HG03135 (cell line): ENCODE data around the gene TAB2.
"Not testable (repeated sequence)": the region's sequence is repeated elsewhere in the genome, so short reads cannot be mapped to it uniquely, and the experiment has no call there.

ENCODE experiments used
- ATAC-seq: cut with Tn5 transposase; IDR thresholded peaks from one replicate; pipeline ENCODE4 v1.9.1; 2021; ENCODE audit warnings: mild to moderate bottlenecking, moderate library complexity; ENCODE audit not compliant: unreplicated experiment

TAB2 gene

GRCh38 chr6:149440735-149441671 lies 123.5 kb downstream of the TAB2 start:
- ATAC-seq = no peak

DNA sequence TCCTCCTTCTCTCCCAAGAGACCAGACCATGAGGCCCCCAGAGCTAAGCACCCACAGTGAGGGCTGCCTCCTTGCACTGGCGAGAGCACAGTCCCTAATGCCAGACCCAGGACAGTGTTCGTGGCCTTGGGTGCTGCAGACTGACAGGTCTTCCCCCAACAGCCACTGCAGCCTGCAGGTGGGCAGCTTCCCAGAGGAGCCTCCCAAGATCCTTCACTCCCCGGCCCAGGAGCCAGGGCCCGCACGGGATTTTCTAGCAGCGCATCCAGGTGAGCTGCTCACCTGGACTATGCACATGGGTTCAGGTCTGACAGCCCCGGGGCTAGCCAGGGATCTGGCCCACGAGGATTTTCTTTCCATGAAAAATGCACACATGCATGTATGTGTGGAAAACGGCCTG lies 124.2 kb downstream of the TAB2 start:
- ATAC-seq = no peak

GRCh38 chr6:149443411-149444181 lies 126.1 kb downstream of the TAB2 start:
- no peak for ATAC-seq

- not testable (repeated sequence) for ATAC-seq
Measured at GRCh38 chr6:149444360-149445094, 127.0 kb downstream of the TAB2 start.

DNA sequence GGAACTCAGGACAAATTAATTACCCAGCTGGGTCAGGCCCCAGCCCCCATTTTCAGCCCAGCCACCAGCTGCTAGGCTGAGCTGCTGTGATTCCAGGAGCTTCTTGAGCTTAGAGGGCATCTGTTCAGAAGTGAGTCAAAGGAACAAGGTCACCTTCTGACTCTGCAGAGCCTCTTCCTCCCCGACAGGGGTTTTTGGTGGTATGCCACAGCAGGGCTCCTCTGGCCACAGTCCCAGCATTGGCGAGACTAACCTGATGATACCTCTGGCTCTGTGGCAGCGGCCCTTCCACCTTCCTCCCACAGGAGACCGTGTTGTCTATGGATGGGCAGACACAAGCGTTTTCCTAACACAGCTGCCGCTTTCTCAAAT lies 127.6 kb downstream of the TAB2 start:
- ATAC-seq = no peak

- ATAC-seq = no peak
Measured at GRCh38 chr6:149445573-149445972, 128.1 kb downstream of the TAB2 start.

DNA sequence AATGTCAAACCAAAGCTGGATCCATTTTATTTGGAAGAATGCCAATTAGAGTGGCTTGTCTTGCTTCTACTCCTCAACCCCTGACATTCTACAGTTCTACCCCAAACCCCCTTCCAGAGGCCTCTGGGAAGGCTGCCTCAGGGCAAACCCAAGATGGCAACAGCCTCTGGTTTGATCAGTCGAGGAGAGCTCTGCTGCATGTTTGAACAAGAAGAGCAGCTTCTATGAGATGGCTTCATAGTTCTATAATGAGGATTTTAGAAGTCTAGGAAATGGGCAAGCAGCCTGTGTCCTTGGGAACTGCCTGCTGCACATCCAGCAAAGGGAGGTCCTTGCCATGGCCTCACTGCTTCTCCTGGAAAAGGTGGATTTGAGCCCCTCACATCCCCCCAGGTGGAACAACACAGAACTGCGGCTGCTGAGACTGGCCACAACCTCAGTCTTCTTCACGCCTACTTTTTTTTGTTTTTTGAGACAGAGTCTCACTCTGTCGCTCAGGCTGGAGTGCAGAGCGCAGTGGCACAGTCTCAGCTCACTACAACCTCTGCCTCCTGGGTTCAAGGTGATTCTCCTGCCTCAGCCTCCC lies 129.4 kb downstream of the TAB2 start:
- no peak for ATAC-seq

DNA sequence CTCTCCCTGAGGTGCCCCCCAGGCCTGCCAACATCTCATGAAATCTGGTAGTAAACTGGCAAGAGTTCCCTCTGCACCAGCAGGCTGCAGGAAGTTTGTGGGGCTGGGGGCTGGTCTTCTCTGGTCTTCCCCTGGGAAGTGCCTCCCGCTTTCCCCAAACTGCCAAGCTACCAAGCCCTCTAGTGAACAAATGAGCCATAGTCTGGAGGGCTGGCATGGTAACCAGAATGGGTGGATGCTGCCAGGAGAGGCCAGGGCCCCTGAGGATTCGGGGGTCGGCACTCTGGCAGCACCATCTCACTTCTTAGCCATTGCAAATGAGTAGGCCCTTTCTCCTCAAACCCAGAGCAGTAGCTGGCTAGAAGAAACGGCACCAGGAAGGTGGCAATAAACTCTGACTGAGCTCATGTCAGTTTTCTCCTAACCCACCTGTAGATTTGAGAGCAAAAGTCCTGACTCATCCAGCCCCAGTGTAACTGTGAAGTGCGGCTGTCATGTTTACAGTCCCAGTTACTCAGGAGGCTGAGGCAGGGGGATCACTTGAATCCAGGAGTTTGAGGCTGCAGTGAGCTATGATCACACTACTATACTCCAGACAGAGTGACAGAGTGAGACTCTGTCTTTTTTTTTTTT lies 131.4 kb downstream of the TAB2 start:
- no peak for ATAC-seq

- no peak for ATAC-seq
Measured at GRCh38 chr6:149449831-149450678, 132.5 kb downstream of the TAB2 start.

- ATAC-seq = no peak
Measured at GRCh38 chr6:149450679-149451375, 133.3 kb downstream of the TAB2 start.

DNA sequence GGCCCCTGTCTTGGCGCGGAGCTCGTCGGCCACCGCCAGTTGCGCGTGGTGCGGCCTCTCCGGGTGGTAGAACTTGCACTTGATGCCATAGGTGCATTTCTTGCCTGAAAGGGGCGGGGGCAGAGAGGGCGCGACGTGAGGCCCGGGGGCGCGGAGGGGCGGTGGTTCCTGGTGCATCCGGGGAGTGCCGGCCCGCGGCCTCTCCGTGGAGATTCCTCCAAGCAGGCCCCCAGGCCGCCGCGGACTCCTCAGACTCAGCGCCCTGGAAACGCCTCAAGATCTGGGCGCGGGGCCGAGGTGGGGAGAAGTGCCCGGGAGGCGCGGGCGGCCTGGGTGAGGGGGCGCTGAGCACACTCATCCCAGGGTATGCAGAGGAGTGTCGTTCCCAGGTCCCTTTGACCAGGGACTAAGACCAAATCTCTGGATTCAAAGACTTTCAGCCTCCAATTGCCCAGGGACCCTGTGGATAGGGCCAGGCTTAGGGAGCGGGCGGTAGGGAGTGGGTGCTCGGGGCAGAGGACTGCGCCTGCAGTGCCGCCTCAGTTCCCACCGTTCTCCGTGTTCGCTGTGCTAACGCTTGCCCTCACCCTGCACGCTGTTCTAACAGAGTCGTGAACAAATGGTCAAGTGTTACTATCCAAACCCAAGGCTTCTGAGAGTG lies 134.0 kb downstream of the TAB2 start:
- ATAC-seq = no peak

- ATAC-seq = no peak
Measured at GRCh38 chr6:149452037-149452939, 134.8 kb downstream of the TAB2 start.

GRCh38 chr6:149453597-149454345 lies 136.3 kb downstream of the TAB2 start:
- no peak for ATAC-seq

- ATAC-seq = no peak
Measured at GRCh38 chr6:149454346-149454848, 136.9 kb downstream of the TAB2 start.

DNA sequence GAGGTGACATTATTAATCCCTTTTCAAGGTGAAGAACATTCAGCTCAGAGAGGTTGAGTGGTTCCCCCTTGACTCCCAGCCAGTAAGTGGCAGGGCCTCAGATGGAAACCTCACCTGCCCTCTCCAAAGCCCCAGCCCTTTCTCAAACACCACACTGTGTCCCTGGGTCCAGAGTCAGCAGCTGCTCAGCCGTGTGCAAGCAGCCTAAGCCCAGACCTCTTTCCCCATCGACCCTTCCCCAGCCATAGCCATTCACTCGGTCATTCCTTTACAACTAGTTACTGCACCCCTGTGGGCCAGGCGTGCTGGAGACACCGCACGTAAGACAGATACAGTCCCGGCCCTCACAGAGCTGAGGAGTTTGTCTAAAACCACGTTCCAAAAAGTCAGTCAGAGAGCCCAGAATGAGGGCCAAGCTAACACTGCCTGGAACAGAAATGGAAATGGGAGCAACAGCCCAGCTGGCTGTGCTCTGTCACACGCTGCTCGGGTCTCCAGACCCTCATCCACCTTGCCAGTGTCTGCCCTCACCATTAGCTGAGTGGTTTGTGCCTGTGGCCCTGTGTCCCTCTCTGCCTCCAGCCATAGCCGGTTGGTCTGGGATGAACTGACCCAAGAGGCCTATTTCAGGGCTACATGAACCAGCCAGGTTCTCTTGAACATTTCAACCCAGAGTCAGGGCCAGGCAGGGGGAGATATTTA lies 137.7 kb downstream of the TAB2 start:
- no peak for ATAC-seq
